Measurements from ENCODE around the gene GRAMD2A.
A peak's percentile ranks its signal among the peaks of the same experiment; 100 is the strongest.

Gene GRAMD2A

GRCh38 chr15:72168131-72168807 lies 29.3 kb downstream of the GRAMD2A start:
- no peak for DNase-seq (ENCODE audit: low read depth)

DNA sequence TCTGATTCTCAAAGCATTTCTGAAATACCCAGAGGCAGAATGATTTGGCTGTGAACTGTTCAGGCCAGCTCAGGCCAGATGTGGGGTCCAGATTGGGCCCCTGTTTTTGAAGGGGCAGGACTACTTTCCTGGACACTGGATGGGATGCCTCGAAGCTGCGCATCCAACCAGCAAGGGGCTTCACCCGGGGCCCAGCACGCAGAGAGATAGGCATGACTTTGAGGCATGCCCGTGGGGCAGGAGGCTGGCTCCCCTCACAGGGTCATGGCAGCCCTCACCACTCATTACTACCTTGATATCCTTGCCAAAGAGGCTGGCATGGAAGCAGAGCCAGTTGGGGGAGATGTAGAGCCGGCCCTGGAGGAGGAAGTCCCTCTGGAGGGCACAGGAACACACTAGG lies 30.1 kb downstream of the GRAMD2A start:
- DNase-seq (ENCODE audit: low read depth), result no peak

DNA sequence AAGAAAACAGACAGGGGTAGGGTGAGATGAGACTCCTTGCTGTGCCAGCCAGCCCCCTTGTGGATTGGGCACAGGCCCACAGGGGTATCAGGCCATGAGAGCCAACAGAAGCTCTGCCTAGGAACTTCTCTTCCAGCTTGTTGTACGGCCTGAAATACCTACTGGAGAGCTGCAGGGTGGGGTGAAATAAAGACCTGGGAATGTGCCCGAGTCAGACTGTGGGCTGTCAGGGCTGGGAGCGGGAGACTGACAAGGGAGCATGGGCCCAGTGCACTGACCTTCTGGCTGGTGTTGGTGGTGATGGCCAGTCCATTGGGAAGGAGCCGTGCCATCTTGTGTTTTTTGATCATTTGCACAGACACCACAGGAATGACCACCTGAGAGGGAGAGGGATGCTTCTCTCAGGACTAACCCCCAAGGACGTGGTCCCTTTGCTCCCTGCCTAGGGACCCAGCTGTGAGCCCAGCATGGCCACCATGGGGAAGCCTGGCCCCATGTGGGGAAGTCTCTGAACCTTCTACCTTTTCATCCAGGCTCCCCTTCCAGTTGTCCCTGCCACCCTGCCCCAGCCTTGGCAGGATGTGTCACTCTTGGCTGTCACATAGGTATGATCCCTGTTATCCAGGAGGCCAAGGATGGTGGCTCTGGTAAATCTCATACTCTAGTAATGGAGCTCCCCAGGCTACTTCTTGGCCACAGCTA lies 30.7 kb downstream of the GRAMD2A start:
- no peak for DNase-seq (ENCODE audit: low read depth)

GRCh38 chr15:72163719-72164118 lies 33.9 kb downstream of the GRAMD2A start:
- DNase-seq (ENCODE audit: low read depth), result no peak

- DNase-seq (ENCODE audit: low read depth), result no peak
Observed at GRCh38 chr15:72162569-72162968, 35.0 kb downstream of the GRAMD2A start.

DNA sequence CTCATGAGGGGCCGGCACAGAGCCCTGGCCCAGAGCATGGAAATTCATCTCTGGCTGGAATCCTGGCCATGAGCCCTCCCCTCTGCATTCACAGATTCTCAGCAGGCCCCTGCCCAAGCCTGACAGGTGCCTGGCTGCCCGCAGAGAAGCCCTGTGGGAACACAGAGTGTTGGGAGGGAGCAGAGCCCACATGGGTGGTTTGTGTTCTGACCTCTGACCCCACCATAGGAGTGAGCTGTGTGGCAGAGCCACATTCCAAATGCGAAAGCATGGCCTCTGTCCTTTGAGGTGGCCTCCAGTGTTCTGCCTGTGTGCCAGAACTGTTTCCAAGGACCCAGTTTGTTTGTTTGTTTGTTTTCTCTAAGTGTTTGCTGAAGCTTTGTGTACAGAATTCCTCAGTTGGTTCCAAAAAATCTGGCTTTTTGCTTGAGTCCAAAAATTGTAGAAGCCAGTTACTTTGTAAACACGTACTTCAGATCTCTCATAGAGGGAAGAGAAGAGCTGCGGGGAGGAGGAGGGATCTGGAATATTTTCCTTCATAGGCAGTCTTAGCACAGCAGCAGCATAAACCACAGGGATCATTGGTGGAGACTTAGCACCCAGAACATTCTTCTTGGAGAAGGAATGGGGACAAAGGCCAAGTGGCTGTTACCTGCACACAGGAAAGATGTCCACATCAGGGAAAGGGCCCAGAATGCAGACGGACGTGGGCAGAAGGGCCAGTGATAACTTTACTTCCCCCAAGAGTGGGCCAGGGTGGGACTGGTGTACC lies 36.0 kb downstream of the GRAMD2A start:
- DNase-seq (ENCODE audit: low read depth), result no peak

GRCh38 chr15:72160696-72161245 lies 36.8 kb downstream of the GRAMD2A start:
- no peak for DNase-seq (ENCODE audit: low read depth)

GRCh38 chr15:72156928-72157327 lies 40.7 kb downstream of the GRAMD2A start:
- no peak for DNase-seq (ENCODE audit: low read depth)

DNA sequence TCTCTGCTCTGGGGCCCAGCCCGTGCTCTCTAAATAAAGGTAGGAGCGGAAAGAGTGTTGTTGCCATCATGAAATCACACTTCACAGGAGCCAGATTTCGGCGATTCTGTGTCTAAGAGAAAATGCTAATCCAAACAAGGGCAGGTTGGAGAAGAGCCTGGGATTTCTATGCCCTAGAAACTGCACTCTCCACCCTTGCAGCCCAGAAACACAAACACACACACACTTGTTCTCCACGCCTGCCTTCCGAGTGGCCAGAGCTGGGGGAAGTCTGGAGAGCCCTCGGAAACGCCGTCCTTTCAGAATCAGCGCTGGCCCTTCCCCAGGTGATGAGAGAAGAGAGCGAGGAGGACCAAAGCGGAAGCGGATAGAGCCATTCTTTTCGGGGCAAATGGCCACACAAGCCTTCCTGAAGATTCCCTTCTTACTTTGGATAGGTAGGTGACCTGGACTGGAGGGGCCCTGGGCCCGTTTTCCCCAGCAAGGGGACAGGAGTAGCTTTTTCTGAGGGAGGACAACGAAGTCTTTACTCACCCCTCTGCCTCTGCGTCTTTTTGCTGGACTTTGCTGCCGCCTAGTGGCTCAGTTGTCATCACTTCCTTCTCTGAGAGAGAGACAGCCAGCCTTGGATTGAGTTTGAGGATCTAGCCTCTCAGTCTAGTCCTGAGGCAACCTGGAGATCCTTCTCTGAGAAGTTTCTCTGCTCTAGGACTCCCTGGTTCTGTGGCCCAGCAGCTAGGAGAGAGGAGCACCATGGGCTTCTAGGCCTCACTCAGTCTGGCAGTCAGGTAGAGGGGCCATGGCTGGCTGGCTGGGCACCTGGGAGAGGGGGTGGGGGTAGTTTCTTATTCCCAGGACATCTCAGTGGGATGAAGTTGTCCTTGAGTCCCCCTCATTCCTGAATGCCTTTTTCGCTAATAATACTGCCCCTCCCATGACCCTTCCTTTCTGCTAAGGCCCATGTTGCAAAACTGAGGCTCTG lies 41.7 kb downstream of the GRAMD2A start:
- peak; percentile 73 for DNase-seq (ENCODE audit: low read depth)

DNA sequence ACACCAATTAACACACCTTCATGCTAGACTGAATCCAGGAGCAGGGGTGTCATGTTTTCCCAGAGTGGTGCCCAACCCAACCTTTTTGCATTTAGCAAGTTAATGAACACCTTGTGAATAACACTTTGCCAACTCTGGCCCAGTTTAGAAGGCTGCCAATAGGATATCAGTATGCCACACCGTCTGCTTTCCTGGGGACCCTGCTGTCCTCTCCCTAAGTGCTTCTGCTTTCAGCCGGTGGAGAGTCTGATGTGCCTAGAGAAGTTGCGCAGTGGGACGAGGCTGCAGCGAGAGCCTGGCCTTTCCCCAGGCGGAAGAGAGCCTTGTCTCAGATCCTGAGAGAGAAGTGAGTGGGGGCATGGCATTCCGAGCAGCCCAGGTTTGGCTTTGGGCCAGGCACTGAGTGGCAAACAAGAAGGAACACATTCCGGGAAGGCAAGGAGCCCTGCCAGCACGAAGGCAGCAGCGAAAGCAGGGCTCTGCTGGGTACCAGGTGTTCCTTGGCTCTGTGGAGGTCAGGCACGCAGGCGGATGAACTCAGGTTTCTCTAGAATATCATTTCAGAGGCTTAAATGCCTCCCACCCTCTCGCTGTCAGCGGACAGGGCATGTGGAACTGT lies 42.5 kb downstream of the GRAMD2A start:
- peak; percentile 55 for DNase-seq (ENCODE audit: low read depth)

DNA sequence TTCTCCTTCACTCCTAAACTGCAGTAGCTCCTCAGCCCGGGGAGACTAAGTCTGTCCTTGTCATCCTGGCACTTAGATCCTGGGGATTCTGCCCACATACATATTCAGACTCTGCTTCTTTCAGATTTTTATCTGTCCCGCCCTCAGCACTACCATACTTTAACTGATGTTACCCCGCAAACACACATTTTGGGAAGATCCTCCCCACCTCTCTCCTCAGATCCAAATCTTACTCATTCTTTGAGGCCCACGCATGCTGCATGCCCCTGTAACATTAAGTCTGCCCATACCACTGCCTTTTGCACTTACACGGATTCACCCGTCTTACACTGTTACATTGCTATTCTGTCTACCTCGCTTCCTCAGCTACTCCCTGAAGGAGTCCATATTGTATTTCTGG lies 43.3 kb downstream of the GRAMD2A start:
- DNase-seq (ENCODE audit: low read depth), result no peak

GRCh38 chr15:72153269-72154000 lies 44.2 kb downstream of the GRAMD2A start:
- no peak for DNase-seq (ENCODE audit: low read depth)

DNA sequence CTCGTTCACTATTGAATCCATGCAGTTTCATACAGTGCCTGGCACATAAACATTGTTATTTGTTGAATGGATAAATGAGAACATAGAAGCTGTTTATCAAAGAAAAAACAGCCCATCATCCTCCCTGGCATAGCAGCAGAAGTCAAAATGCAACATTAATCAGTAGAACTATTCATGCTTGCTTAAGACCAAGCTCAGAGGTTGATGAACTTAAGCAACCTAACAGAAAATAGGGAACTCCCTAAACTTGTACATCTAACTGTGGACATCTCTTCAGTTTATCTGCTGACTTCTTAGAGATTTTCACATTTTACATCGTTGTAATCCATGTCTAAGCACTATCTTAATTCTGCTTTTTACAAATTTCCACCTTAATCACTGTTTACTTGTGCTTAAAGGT lies 50.2 kb downstream of the GRAMD2A start:
- DNase-seq (ENCODE audit: low read depth), result no peak

- DNase-seq (ENCODE audit: low read depth), result no peak
Observed at GRCh38 chr15:72146934-72147333, 50.7 kb downstream of the GRAMD2A start.

DNA sequence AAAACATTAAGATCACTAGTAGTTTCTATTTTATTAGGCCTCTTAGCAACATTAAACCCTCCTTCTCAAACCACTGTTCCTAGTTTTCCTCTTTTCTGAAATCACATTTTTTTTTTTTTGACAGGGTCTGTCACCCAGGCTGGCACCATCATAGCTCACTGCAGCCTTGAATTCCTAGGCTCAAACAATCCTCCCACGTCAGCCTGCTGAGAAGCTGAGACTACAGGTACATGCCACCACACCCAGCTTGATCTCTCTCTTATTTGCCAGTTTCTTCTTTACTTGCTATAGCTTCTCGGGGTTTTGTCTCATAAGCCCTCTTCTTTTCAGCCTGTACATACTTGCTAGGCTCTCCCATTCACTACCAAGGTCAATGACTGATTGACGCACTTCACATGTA lies 51.4 kb downstream of the GRAMD2A start:
- DNase-seq (ENCODE audit: low read depth), result no peak

DNA sequence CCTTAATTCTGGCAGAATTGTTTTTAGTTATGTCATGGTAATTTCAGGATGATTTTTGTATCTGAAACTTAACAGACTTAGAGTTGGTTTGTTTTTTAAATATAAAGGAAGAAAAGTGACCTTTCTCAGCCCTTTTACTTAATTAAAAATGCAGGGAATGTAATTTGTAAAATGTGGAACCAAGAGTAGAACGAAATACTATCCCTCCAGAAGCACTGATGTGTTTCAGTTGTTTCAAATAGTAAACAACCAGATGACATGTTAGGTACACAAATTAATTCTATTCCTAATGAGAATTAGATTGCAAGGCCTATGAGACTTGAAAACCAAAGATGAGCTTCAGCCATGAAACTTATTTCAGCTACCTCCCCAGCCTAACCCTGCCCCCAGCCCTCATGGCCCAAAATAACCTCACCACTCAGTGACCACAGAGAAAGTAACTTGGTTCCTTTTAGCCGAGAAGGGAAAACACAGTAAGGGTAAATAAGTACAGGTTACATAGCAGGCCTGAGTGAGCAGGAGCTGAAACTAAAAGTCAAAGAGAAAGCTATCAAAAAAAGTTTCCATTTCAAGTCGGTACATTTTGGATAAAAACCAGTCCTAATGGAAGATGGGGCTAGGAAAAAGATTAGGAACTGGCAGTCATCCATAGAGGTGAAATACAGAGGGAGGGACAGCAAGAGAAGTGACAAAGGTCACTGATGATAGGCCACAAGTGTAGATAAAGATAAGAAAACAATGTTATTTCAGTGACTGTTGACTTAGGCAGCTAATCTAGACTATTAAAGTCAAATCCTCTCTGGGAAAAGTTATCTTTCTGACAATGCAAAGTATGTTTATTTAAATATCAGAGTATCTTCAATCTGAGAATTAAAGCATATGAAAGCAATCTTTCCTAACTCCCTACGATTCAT lies 56.2 kb downstream of the GRAMD2A start:
- no peak for DNase-seq (ENCODE audit: low read depth)

DNA sequence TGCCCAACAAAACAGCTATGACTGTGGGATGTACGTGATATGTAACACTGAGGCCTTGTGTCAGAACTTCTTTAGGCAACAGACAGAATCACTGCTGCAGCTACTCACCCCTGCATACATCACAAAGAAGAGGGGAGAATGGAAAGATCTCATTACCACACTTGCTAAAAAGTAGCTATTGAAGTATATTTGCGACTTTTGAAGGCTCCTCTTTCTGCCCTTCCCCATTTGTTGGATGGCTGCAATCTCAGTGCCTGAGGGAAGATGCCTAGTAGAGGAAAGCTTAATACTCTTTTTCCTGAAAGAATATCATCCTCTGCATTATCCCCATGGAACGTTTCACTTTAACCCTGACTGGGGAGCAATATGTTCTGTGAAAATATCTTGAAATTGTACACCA lies 57.5 kb downstream of the GRAMD2A start:
- no peak for DNase-seq (ENCODE audit: low read depth)

DNA sequence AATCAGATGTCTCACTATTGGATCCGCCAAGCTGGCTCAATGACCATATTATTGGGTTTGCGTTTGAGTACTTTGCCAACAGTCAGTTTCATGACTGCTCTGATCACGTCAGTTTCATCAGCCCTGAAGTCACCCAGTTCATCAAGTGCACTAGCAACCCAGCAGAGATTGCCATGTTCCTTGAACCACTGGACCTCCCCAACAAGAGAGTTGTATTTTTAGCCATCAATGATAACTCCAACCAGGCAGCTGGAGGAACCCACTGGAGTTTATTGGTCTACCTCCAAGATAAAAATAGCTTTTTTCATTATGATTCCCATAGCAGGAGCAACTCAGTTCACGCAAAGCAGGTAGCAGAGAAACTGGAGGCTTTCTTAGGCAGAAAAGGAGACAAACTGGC lies 57.9 kb downstream of the GRAMD2A start:
- DNase-seq (ENCODE audit: low read depth), result no peak

All from HS-27A (cell line).